Measurements from ENCODE around the gene PPL. TPM values are rescaled to one million over a fixed set of nuclear protein-coding genes. Genes with fewer than 3 reads are reported as not detected.

The PPL gene
- total RNA-seq, 1 experiment from 2014 or later: 28.5 TPM

DNA sequence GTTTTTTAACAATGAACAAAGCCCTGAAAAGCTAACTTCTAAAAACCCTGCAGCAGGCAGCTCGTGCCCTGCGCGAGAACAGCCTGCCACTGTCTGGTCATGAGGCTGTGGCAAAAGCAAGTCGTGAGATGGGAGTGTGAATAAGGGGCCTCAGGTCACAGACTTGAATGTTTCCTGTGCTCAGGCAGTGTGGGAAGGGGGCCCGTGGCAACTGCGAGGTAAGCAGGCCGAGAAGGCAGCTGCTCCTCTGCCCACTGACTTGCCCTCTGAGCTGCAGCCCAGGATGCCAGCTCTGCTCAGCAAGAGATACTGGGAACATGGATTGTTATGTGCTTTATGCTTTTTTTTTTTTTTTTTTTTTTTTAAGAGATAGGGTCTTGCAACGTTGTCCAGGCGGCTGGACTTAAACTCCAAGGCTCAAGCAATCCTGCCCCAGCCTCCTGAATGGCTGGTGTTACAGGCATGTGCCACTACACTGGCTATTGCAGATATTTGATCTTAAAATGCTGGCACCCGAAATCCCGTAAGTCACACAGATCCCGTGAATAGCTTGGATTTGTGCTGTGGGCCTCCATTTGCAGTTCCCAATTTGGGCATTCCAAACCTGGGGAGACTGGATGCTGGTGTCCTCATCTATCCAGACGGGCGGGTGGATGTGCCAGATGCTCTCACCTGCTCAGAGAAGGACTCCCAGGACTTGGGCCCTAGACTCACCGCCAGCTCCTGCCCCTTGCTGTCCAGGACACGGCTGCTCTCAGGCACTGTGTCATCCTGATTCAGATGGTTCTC is 45.7 kb downstream of the PPL start:
- TF ChIP-seq, protein P1, sequence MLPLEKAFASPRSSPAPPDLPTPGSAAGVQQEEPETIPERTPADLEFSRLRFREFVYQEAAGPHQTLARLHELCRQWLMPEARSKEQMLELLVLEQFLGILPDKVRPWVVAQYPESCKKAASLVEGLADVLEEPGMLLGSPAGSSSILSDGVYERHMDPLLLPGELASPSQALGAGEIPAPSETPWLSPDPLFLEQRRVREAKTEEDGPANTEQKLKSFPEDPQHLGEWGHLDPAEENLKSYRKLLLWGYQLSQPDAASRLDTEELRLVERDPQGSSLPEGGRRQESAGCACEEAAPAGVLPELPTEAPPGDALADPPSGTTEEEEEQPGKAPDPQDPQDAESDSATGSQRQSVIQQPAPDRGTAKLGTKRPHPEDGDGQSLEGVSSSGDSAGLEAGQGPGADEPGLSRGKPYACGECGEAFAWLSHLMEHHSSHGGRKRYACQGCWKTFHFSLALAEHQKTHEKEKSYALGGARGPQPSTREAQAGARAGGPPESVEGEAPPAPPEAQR (CRISPR knock-in tag; IDR thresholded peaks at IDR 0.05): no peak
- no peak for TF ChIP-seq ZNF317 (CRISPR knock-in tag; IDR thresholded peaks at IDR 0.05; ENCODE audit: borderline replicate concordance, low read depth)
- TF ChIP-seq CBFB (CRISPR knock-in tag; IDR thresholded peaks at IDR 0.05; ENCODE audit: low read depth): no peak
- no peak for TF ChIP-seq MXD4 (CRISPR knock-in tag; IDR thresholded peaks at IDR 0.05; ENCODE audit: borderline replicate concordance)
- TF ChIP-seq, protein P2, sequence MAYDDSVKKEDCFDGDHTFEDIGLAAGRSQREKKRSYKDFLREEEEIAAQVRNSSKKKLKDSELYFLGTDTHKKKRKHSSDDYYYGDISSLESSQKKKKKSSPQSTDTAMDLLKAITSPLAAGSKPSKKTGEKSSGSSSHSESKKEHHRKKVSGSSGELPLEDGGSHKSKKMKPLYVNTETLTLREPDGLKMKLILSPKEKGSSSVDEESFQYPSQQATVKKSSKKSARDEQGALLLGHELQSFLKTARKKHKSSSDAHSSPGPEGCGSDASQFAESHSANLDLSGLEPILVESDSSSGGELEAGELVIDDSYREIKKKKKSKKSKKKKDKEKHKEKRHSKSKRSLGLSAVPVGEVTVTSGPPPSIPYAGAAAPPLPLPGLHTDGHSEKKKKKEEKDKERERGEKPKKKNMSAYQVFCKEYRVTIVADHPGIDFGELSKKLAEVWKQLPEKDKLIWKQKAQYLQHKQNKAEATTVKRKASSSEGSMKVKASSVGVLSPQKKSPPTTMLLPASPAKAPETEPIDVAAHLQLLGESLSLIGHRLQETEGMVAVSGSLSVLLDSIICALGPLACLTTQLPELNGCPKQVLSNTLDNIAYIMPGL (CRISPR knock-in tag; IDR thresholded peaks at IDR 0.05): no peak
- TF ChIP-seq, protein P3, sequence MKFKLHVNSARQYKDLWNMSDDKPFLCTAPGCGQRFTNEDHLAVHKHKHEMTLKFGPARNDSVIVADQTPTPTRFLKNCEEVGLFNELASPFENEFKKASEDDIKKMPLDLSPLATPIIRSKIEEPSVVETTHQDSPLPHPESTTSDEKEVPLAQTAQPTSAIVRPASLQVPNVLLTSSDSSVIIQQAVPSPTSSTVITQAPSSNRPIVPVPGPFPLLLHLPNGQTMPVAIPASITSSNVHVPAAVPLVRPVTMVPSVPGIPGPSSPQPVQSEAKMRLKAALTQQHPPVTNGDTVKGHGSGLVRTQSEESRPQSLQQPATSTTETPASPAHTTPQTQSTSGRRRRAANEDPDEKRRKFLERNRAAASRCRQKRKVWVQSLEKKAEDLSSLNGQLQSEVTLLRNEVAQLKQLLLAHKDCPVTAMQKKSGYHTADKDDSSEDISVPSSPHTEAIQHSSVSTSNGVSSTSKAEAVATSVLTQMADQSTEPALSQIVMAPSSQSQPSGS (CRISPR knock-in tag; IDR thresholded peaks at IDR 0.05; ENCODE audit: borderline replicate concordance, low read depth): no peak
- TF ChIP-seq ZNF416 (CRISPR knock-in tag; IDR thresholded peaks at IDR 0.05): no peak
- TF ChIP-seq NR2C2 (CRISPR knock-in tag; IDR thresholded peaks at IDR 0.05): no peak
- no peak for TF ChIP-seq TP53 (CRISPR knock-in tag; IDR thresholded peaks at IDR 0.05)
- TF ChIP-seq, protein P4, sequence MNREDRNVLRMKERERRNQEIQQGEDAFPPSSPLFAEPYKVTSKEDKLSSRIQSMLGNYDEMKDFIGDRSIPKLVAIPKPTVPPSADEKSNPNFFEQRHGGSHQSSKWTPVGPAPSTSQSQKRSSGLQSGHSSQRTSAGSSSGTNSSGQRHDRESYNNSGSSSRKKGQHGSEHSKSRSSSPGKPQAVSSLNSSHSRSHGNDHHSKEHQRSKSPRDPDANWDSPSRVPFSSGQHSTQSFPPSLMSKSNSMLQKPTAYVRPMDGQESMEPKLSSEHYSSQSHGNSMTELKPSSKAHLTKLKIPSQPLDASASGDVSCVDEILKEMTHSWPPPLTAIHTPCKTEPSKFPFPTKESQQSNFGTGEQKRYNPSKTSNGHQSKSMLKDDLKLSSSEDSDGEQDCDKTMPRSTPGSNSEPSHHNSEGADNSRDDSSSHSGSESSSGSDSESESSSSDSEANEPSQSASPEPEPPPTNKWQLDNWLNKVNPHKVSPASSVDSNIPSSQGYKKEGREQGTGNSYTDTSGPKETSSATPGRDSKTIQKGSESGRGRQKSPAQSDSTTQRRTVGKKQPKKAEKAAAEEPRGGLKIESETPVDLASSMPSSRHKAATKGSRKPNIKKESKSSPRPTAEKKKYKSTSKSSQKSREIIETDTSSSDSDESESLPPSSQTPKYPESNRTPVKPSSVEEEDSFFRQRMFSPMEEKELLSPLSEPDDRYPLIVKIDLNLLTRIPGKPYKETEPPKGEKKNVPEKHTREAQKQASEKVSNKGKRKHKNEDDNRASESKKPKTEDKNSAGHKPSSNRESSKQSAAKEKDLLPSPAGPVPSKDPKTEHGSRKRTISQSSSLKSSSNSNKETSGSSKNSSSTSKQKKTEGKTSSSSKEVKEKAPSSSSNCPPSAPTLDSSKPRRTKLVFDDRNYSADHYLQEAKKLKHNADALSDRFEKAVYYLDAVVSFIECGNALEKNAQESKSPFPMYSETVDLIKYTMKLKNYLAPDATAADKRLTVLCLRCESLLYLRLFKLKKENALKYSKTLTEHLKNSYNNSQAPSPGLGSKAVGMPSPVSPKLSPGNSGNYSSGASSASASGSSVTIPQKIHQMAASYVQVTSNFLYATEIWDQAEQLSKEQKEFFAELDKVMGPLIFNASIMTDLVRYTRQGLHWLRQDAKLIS (CRISPR knock-in tag; IDR thresholded peaks at IDR 0.05; ENCODE audit: borderline replicate concordance): no peak
- TF ChIP-seq KAT7 (CRISPR knock-in tag; IDR thresholded peaks at IDR 0.05; ENCODE audit: borderline replicate concordance): no peak
- TF ChIP-seq, protein P5, sequence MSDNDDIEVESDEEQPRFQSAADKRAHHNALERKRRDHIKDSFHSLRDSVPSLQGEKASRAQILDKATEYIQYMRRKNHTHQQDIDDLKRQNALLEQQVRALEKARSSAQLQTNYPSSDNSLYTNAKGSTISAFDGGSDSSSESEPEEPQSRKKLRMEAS (CRISPR knock-in tag; IDR thresholded peaks at IDR 0.05): no peak
- no peak overlapping the region for H3K4me3 Mint-ChIP-seq
- no peaks in the 10 kb centered on the region for H3K27me3 Mint-ChIP-seq (ENCODE audit: low read depth)
- no peak overlapping the region for H3K27ac Mint-ChIP-seq
- no peaks in the 10 kb centered on the region for H3K4me1 Mint-ChIP-seq
- DNase-seq (ENCODE audit: low spot score): no peak
- ChIA-PET CTCF (interaction anchor here (1.0 to 1.2 kb wide), 2 partner anchors 65 to 241 kb away, joined by 3 to 5 read pairs; no protein-coding TSS in a partner anchor), POLR2A (interaction anchor here (0.6 kb wide), 1 partner anchor 40 kb away, joined by 4 read pairs; no protein-coding TSS in a partner anchor)
- peaks cover 30% of the 10 kb centered on the region for H3K36me3 Mint-ChIP-seq
- H3K9me3 Mint-ChIP-seq: no peaks in the 10 kb centered on the region
- ATAC-seq: no peak

DNA sequence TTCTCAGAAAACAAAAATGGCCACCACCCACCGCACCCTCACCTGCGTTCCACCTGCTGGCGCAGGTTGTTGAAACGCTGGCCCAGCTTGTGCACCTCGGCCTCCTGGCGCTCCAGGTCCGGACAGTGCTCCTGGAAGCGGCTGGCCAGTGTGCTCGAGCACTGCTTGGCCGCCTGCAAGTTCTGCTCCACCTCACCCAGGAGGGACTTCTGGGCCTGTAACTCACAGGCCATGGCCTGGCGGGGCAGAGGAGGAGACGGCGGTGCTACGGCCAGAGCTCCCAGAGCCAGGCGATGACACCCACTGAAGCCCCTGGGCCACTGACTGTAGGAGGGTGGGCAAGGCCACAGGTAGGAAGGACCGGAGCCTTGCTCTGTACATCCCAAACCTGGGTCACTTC is 46.3 kb downstream of the PPL start:
- H3K4me3 Mint-ChIP-seq: no peak overlapping the region
- ChIA-PET POLR2A (interaction anchor here (0.6 kb wide), 1 partner anchor 41 kb away, joined by 4 read pairs; no protein-coding TSS in a partner anchor), CTCF (no interaction called here)
- H3K4me1 Mint-ChIP-seq: no peaks in the 10 kb centered on the region
- no peak overlapping the region for H3K27ac Mint-ChIP-seq
- no peak for ATAC-seq
- no peak for DNase-seq (ENCODE audit: low spot score)
- H3K36me3 Mint-ChIP-seq: peaks cover 32% of the 10 kb centered on the region
- H3K27me3 Mint-ChIP-seq (ENCODE audit: low read depth): no peaks in the 10 kb centered on the region
- no peaks in the 10 kb centered on the region for H3K9me3 Mint-ChIP-seq
- no peak for TF ChIP-seq RELA (CRISPR knock-in tag; IDR thresholded peaks at IDR 0.05; ENCODE audit: borderline replicate concordance)
- no peak for TF ChIP-seq TEAD1 (CRISPR knock-in tag; IDR thresholded peaks at IDR 0.05)
- TF ChIP-seq, protein P5 (CRISPR knock-in tag; IDR thresholded peaks at IDR 0.05): no peak
- TF ChIP-seq, protein P6, sequence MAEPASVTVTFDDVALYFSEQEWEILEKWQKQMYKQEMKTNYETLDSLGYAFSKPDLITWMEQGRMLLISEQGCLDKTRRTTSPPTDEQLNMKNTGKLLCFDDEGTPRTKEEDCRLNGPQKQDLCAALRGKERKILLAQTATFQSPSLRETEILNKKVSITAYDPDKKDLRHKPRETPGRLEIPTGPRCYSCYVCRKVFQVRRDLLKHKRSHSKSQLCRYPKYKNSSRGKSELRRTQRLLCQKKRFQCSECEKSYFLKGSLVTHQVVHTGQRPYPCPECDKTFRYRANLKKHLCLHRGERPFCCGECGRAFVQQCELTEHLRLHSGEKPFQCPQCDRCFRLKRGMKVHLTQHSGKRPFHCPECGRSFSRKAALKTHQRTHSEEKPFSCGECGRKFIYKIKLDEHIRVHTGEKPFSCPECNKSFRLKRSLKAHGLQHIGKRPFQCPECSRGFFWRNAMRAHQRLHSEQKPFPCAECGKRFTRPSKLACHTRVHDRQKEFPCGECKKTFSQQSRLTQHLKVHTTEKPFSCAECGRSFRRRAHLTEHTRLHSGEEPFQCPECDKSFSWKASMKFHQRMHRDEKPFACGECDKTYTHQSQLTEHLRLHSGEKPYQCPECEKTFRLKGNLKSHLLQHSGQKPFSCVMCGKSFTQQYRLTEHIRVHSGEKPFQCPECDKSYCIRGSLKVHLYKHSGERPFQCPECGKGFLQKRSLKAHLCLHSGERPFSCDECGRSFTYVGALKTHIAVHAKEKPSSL (CRISPR knock-in tag; conservative IDR thresholded peaks at IDR 0.05): no peak
- no peak for TF ChIP-seq ZBTB21 (CRISPR knock-in tag; IDR thresholded peaks at IDR 0.05; ENCODE audit: borderline replicate concordance)
- TF ChIP-seq, protein P7, sequence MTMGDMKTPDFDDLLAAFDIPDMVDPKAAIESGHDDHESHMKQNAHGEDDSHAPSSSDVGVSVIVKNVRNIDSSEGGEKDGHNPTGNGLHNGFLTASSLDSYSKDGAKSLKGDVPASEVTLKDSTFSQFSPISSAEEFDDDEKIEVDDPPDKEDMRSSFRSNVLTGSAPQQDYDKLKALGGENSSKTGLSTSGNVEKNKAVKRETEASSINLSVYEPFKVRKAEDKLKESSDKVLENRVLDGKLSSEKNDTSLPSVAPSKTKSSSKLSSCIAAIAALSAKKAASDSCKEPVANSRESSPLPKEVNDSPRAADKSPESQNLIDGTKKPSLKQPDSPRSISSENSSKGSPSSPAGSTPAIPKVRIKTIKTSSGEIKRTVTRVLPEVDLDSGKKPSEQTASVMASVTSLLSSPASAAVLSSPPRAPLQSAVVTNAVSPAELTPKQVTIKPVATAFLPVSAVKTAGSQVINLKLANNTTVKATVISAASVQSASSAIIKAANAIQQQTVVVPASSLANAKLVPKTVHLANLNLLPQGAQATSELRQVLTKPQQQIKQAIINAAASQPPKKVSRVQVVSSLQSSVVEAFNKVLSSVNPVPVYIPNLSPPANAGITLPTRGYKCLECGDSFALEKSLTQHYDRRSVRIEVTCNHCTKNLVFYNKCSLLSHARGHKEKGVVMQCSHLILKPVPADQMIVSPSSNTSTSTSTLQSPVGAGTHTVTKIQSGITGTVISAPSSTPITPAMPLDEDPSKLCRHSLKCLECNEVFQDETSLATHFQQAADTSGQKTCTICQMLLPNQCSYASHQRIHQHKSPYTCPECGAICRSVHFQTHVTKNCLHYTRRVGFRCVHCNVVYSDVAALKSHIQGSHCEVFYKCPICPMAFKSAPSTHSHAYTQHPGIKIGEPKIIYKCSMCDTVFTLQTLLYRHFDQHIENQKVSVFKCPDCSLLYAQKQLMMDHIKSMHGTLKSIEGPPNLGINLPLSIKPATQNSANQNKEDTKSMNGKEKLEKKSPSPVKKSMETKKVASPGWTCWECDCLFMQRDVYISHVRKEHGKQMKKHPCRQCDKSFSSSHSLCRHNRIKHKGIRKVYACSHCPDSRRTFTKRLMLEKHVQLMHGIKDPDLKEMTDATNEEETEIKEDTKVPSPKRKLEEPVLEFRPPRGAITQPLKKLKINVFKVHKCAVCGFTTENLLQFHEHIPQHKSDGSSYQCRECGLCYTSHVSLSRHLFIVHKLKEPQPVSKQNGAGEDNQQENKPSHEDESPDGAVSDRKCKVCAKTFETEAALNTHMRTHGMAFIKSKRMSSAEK (CRISPR knock-in tag; IDR thresholded peaks at IDR 0.05; ENCODE audit: borderline replicate concordance): no peak
